IMR-90 (cell line): ENCODE measurements around the gene IGFBP7. TPM values are rescaled to one million over a fixed set of nuclear protein-coding genes. Genes with fewer than 3 reads are reported as not detected.

Source experiments
- ATAC-seq: fragments of 200-7000 bp; cut with Tn5 transposase; 2 replicates; pipeline ENCODE4 v1.9.1; 2020; ENCODE audit warnings: low read depth, mild to moderate bottlenecking, moderate library complexity
- BruUV-seq: library from RNA; stranded (reverse); fragments of 400-500 nt; replicated peaks from 2 replicates; lab custom pipeline; 2021; lab: Mats Ljungman, UMichigan
- CTCF ChIA-PET: fragments of 300-600 bp; formaldehyde crosslinking; extraction: SDS; loops from one replicate; lab custom pipeline; 2021; ENCODE audit warnings: antibody characterized with exemption; lab: Yijun Ruan, JAX
- POLR2A ChIA-PET: fragments of 300-600 bp; sonication (Branson Sonifier 250); formaldehyde crosslinking; loops from one replicate; lab custom pipeline; 2022; ENCODE audit warnings: antibody characterized with exemption; ENCODE audit not compliant: unreplicated experiment; lab: Charles Lee
- DNase-seq: peaks from one replicate; pipeline ENCODE4 v3.0.0; 2013
- H2AFZ ChIP-seq: replicated peaks from 2 replicates; pipeline ENCODE3; 2013; ENCODE audit warnings: low read length, mild to moderate bottlenecking; ENCODE audit not compliant: poor library complexity
- H2AK5ac ChIP-seq: 2 replicates; pipeline ENCODE4 v1.6.1; 2013; ENCODE audit warnings: low read depth, low read length, inconsistent platforms
- H2AK9ac ChIP-seq: replicated peaks from 2 replicates; pipeline ENCODE3; 2013; ENCODE audit warnings: mild to moderate bottlenecking, low read depth, low read length, moderate library complexity; ENCODE audit not compliant: poor library complexity
- H2BK120ac ChIP-seq: 2 replicates; pipeline ENCODE4 v1.6.1; 2013; ENCODE audit warnings: low read depth, low read length, inconsistent platforms
- H2BK15ac ChIP-seq: 3 replicates; pipeline ENCODE4 v1.6.1; 2013; ENCODE audit warnings: low read depth, low read length, inconsistent platforms
- H2BK20ac ChIP-seq: 2 replicates; pipeline ENCODE4 v1.6.1; 2013; ENCODE audit warnings: low read depth, mild to moderate bottlenecking, inconsistent platforms, low read length, moderate library complexity
- H2BK5ac ChIP-seq: 2 replicates; pipeline ENCODE4 v1.6.1; 2013; ENCODE audit warnings: mild to moderate bottlenecking, low read depth, low read length, inconsistent platforms; ENCODE audit not compliant: poor library complexity, severe bottlenecking
- H3K14ac ChIP-seq: replicated peaks from 2 replicates; pipeline ENCODE4 v1.6.1; 2013; ENCODE audit warnings: low read depth, low read length, inconsistent platforms
- H3K18ac ChIP-seq: 2 replicates; pipeline ENCODE4 v1.6.1; 2013; ENCODE audit warnings: low read depth, low read length, control low read depth
- H3K23ac ChIP-seq: 2 replicates; pipeline ENCODE4 v1.6.1; 2013; ENCODE audit warnings: low read depth, low read length, inconsistent platforms
- H3K27ac ChIP-seq: 2 replicates; pipeline ENCODE4 v1.5.1; 2013; ENCODE audit warnings: mild to moderate bottlenecking, control low read depth, low read length; ENCODE audit not compliant: insufficient read depth
- H3K27me3 ChIP-seq: 2 replicates; pipeline ENCODE4 v1.6.1; 2013; ENCODE audit warnings: low read length; ENCODE audit not compliant: control insufficient read depth, insufficient read depth
- H3K36me3 ChIP-seq: 2 replicates; pipeline ENCODE4 v1.6.1; 2013; ENCODE audit warnings: low read length, mixed read lengths; ENCODE audit not compliant: control insufficient read depth, insufficient read depth
- H3K4ac ChIP-seq: 2 replicates; pipeline ENCODE4 v1.6.1; 2013; ENCODE audit warnings: low read depth, low read length, inconsistent platforms
- H3K4me1 ChIP-seq: 2 replicates; pipeline ENCODE4 v1.6.1; 2013; ENCODE audit warnings: low read length, mixed read lengths; ENCODE audit not compliant: control insufficient read depth, insufficient read depth
- H3K4me2 ChIP-seq: 2 replicates; pipeline ENCODE4 v1.6.1; 2013; ENCODE audit warnings: low read depth, mild to moderate bottlenecking, control low read depth, low read length, moderate library complexity
- H3K4me3 ChIP-seq: 2 replicates; pipeline ENCODE4 v1.5.1; 2013; ENCODE audit warnings: low read depth, mild to moderate bottlenecking, control low read depth, low read length, moderate library complexity; ENCODE audit not compliant: insufficient read depth
- H3K56ac ChIP-seq: 2 replicates; pipeline ENCODE4 v1.6.1; 2013; ENCODE audit warnings: low read length, inconsistent platforms; ENCODE audit not compliant: insufficient read depth; ENCODE audit errors: extremely low read depth
- H3K79me1 ChIP-seq, 2 experiments: 2 replicates each; pipeline ENCODE4 v1.6.1; 2013; ENCODE audit warnings: low read length in 2 of 2, inconsistent platforms in 1 of 2, low read depth in 1 of 2
- H3K9ac ChIP-seq: 2 replicates; pipeline ENCODE4 v1.6.1; 2013; ENCODE audit warnings: low read depth, low read length, control low read depth
- H3K9me1 ChIP-seq: 2 replicates; pipeline ENCODE4 v1.6.1; 2013; ENCODE audit warnings: low read length, inconsistent platforms; ENCODE audit not compliant: insufficient read depth
- H3K9me3 ChIP-seq: 2 replicates; pipeline ENCODE4 v1.6.1; 2013; ENCODE audit warnings: low read length; ENCODE audit not compliant: control insufficient read depth, insufficient read depth
- H4K20me1 ChIP-seq: 2 replicates; pipeline ENCODE4 v1.6.1; 2013; ENCODE audit warnings: low read length, inconsistent platforms; ENCODE audit not compliant: insufficient read depth
- H4K5ac ChIP-seq: 2 replicates; pipeline ENCODE4 v1.6.1; 2013; ENCODE audit warnings: mild to moderate bottlenecking, low read depth, low read length, control low read depth
- H4K8ac ChIP-seq, 2 experiments: 2 replicates each; pipeline ENCODE4 v1.6.1; 2013; ENCODE audit warnings: low read depth in 2 of 2, low read length in 2 of 2, control low read depth in 1 of 2, inconsistent platforms in 1 of 2
- H4K91ac ChIP-seq: 2 replicates; pipeline ENCODE4 v1.6.1; 2013; ENCODE audit warnings: low read depth, low read length, inconsistent platforms; ENCODE audit not compliant: insufficient read depth
- BHLHE40 ChIP-seq: fragments of 150-350 bp; IDR thresholded peaks from 2 replicates; pipeline ENCODE4 v1.6.1; 2016; ENCODE audit warnings: mild to moderate bottlenecking, low read depth, low read length
- CEBPB ChIP-seq: IDR thresholded peaks from 2 replicates; pipeline ENCODE4 v1.6.1; 2012; ENCODE audit warnings: low read depth, low read length, improper control_type of control experiment
- CHD1 ChIP-seq: IDR thresholded peaks from 2 replicates; pipeline ENCODE4 v1.6.1; 2012; ENCODE audit warnings: low read depth, low read length, improper control_type of control experiment
- ELK1 ChIP-seq: fragments of 150-350 bp; IDR thresholded peaks from 2 replicates; pipeline ENCODE4 v1.6.1; 2016; ENCODE audit warnings: low read depth, mild to moderate bottlenecking, low read length, moderate library complexity, borderline replicate concordance
- FOS ChIP-seq: fragments of 150-350 bp; IDR thresholded peaks from 2 replicates; pipeline ENCODE4 v1.6.1; 2016; ENCODE audit warnings: low read depth, low read length
- MAFK ChIP-seq: IDR thresholded peaks from 2 replicates; pipeline ENCODE4 v1.6.1; 2012; ENCODE audit warnings: low read depth, low read length, improper control_type of control experiment
- MAZ ChIP-seq: IDR thresholded peaks from 2 replicates; pipeline ENCODE4 v1.6.1; 2012; ENCODE audit warnings: low read depth, mild to moderate bottlenecking, low read length, improper control_type of control experiment, moderate library complexity, borderline replicate concordance
- MXI1 ChIP-seq: IDR thresholded peaks from 2 replicates; pipeline ENCODE4 v1.6.1; 2012; ENCODE audit warnings: low read depth, mild to moderate bottlenecking, low read length, moderate library complexity, borderline replicate concordance
- NFE2L2 ChIP-seq: fragments of 150-350 bp; IDR thresholded peaks from 2 replicates; pipeline ENCODE4 v1.6.1; 2016; ENCODE audit warnings: low read depth, mild to moderate bottlenecking, low read length
- POLR2A ChIP-seq: IDR thresholded peaks from 2 replicates; pipeline ENCODE4 v1.6.1; 2012; ENCODE audit warnings: mild to moderate bottlenecking, low read depth, low read length
- RAD21 ChIP-seq: IDR thresholded peaks from 2 replicates; pipeline ENCODE4 v1.6.1; 2012; ENCODE audit warnings: low read length, improper control_type of control experiment
- RCOR1 ChIP-seq: IDR thresholded peaks from 2 replicates; pipeline ENCODE4 v1.6.1; 2012; ENCODE audit warnings: mild to moderate bottlenecking, low read length, improper control_type of control experiment; ENCODE audit not compliant: insufficient replicate concordance
- RFX5 ChIP-seq: IDR thresholded peaks from 2 replicates; pipeline ENCODE4 v1.8.0; 2012; ENCODE audit warnings: low read depth, mild to moderate bottlenecking, low read length, moderate library complexity
- SMC3 ChIP-seq: fragments of 150-350 bp; IDR thresholded peaks from 2 replicates; pipeline ENCODE4 v1.6.1; 2016; ENCODE audit warnings: low read depth, mild to moderate bottlenecking, antibody characterized with exemption, low read length, moderate library complexity
- USF2 ChIP-seq: fragments of 150-350 bp; IDR thresholded peaks from 2 replicates; pipeline ENCODE4 v1.6.1; 2017; ENCODE audit warnings: mild to moderate bottlenecking, antibody characterized with exemption, low read length, low read depth
- WGBS, 2 experiments: methylation state at CpG; one replicate each; pipeline versions ENCODE4 v1.1.5 to v1.1.7; 2013; ENCODE audit warnings: missing lambda C conversion rate in 2 of 2; ENCODE audit not compliant: insufficient read length in 1 of 2; ENCODE audit errors: extremely low coverage in 2 of 2; 5-methylcytosine and 5-hydroxymethylcytosine counted together
- dilution Hi-C: fragments of 300-500 bp; cut with HindIII; formaldehyde crosslinking; loops from one replicate; pipeline ENCODE4 v1.14.3; 2018; ENCODE audit warnings: low sequenced_read_pairs; ENCODE audit not compliant: unreplicated experiment
- in situ Hi-C: fragments of 300-500 bp; cut with MboI; formaldehyde crosslinking; loops from 3 replicates; pipeline ENCODE4 v1.14.3; 2019; ENCODE audit warnings: low sequenced_read_pairs, inconsistent platforms, mixed read lengths
- intact Hi-C: fragments of 100-400 bp; cut with micrococcal nuclease; formaldehyde crosslinking; loops from 2 replicates; pipeline ENCODE4 v1.10.0; 2022
- polyA plus RNA-seq, 3 experiments: library from polyadenylated mRNA; depleted of rRNA; stranded (reverse); fragments of >200 nt; gene quantifications; 2 replicates each; pipeline ENCODE4 v1.2.3, GENCODE V29; 2012; ENCODE audit warnings: low replicate concordance in 1 of 3
- total RNA-seq: library from RNA; depleted of rRNA; stranded (reverse); fragments of >200 nt; gene quantifications from 2 replicates; pipeline ENCODE4 v1.2.3, GENCODE V29; 2012
- TF ChIP-seq, protein P1 (sequence below): conservative IDR thresholded peaks from 2 replicates; pipeline ENCODE4 v1.5.1; 2012; ENCODE audit warnings: mild to moderate bottlenecking, low read depth, low read length, improper control_type of control experiment

IGFBP7 gene
- total and polyA plus RNA-seq, 2 of the 4 experiments (the other 2 are of a cell fraction) = 33.2 to 267 TPM

DNA sequence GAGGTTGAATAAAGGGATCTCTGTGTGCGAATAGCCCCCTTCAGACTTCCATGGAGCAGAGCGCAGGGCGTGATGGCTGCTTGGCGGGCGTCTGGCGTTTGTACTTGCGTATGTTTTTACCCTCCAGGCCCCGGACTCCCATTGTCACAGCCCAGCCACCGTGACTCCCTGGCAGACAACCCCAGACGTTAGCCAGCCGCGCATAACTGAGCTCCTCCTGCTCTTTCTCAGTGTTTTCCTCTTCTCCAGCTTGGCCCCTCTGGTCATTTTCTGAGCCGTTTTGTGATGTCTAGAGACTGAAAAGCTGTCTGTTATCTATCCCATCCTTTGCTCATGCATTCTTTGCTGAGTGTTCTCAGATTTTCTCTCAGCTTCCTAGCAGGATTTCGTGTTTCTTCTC, 54.3 kb downstream of the IGFBP7 start:
- no peak overlapping the region for H2AK5ac ChIP-seq
- H2BK20ac ChIP-seq = 0 out of 2 replicates have a peak overlapping the region, but pooled peaks have one; percentile 11
- peak overlapping the region; percentile 84; the same call in 1 of the 2 replicates for H3K14ac ChIP-seq
- H3K4ac ChIP-seq = peak overlapping the region; percentile 77; the same call in 1 of the 2 replicates
- H3K4me1 ChIP-seq = peaks cover 10% of the 10 kb centered on the region
- H3K18ac ChIP-seq = 0 out of 2 replicates have a peak overlapping the region, but pooled peaks have one; percentile 47
- H2BK15ac ChIP-seq = peak overlapping the region; percentile 44; the same call in 1 of the 3 replicates
- peak overlapping the region; percentile 49 for H3K23ac ChIP-seq
- H3K27ac ChIP-seq = no peak overlapping the region
- H4K5ac ChIP-seq = peak overlapping the region; percentile 18
- WGBS, 2 experiments = 45% methylated on average over 4 of the region's 14 CpGs; no CpG with 5 or more reads in 1 of the 2 experiments
- H3K36me3 ChIP-seq = peaks cover 4% of the 10 kb centered on the region; the same call in 1 of the 2 replicates
- no peaks in the 10 kb centered on the region for H3K9me3 ChIP-seq
- H3K9me1 ChIP-seq = peaks cover 23% of the 10 kb centered on the region
- ATAC-seq = no peak
- H4K8ac ChIP-seq = peak overlapping the region in 1 of 2 experiments; percentile 10; a peak in 1 of 4 replicates
- no peak overlapping the region; the same call in 1 of the 2 replicates for H4K91ac ChIP-seq
- peak overlapping the region; percentile 34; the same call in 1 of the 2 replicates for H3K9ac ChIP-seq
- BruUV-seq = no TSS peak
- H3K56ac ChIP-seq = no peak overlapping the region
- H2AK9ac ChIP-seq = no peak overlapping the region
- dilution Hi-C loops (no loop called here), in situ Hi-C loops (no loop called here), intact Hi-C loops (no loop called here)
- no peak overlapping the region for H3K4me3 ChIP-seq
- no peak overlapping the region for H2BK5ac ChIP-seq
- TF ChIP-seq SMC3 (no peak), MAZ (no peak), RFX5 (no peak), BHLHE40 (no peak), POLR2A (no peak), FOS (no peak), MAFK (no peak), USF2 (no peak), RCOR1 (no peak), RAD21 (no peak), CEBPB (no peak), CHD1 (no peak), MXI1 (no peak), NFE2L2 (no peak), ELK1 (no peak)
- TF ChIP-seq, protein P1, sequence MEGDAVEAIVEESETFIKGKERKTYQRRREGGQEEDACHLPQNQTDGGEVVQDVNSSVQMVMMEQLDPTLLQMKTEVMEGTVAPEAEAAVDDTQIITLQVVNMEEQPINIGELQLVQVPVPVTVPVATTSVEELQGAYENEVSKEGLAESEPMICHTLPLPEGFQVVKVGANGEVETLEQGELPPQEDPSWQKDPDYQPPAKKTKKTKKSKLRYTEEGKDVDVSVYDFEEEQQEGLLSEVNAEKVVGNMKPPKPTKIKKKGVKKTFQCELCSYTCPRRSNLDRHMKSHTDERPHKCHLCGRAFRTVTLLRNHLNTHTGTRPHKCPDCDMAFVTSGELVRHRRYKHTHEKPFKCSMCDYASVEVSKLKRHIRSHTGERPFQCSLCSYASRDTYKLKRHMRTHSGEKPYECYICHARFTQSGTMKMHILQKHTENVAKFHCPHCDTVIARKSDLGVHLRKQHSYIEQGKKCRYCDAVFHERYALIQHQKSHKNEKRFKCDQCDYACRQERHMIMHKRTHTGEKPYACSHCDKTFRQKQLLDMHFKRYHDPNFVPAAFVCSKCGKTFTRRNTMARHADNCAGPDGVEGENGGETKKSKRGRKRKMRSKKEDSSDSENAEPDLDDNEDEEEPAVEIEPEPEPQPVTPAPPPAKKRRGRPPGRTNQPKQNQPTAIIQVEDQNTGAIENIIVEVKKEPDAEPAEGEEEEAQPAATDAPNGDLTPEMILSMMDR = no peak
- DNase-seq = no peak
- peaks cover 17 to 86% of the 10 kb centered on the region in 2 experiments for H3K79me1 ChIP-seq
- ChIA-PET CTCF (no interaction called here), POLR2A (no interaction called here)
- no peak overlapping the region for H3K4me2 ChIP-seq
- H3K27me3 ChIP-seq = no peaks in the 10 kb centered on the region
- H4K20me1 ChIP-seq = no peaks in the 10 kb centered on the region
- no peak overlapping the region for H2AFZ ChIP-seq
- peak overlapping the region; percentile 65; the same call in 1 of the 2 replicates for H2BK120ac ChIP-seq
